ENCODE data around the gene RAB38. TPM values are rescaled to one million over a fixed set of nuclear protein-coding genes. Genes with fewer than 3 reads are reported as not detected.

The RAB38 gene
- total and polyA plus RNA-seq, 9 donors = 0.76 to 3.9 (median 1.6) TPM

GRCh38 chr11:88086297-88086696, 88.9 kb downstream of the RAB38 start:
- WGBS (ENCODE audit: insufficient coverage) = no CpG with 5 or more reads among the region's 2 CpGs

GRCh38 chr11:88070437-88070836, 104.8 kb downstream of the RAB38 start:
- Histone ChIP-seq H3K4me3 (ENCODE audit: low read length) (no peak overlapping the region), H3K4me1 (ENCODE audit: control insufficient read depth, insufficient read depth, low read length) (no peaks in the 10 kb centered on the region), H3K27me3 (ENCODE audit: control insufficient read depth, insufficient read depth, low read length) (no peaks in the 10 kb centered on the region), H3K27ac (ENCODE audit: low read length) (no peak overlapping the region), H3K9me3 (replicated peaks; ENCODE audit: control insufficient read depth, low read depth, low read length) (no peaks in the 10 kb centered on the region), H3K36me3 (ENCODE audit: control insufficient read depth, insufficient read depth, low read length) (no peaks in the 10 kb centered on the region)
- WGBS (ENCODE audit: insufficient coverage) = no CpG with 5 or more reads among the region's 1 CpG
- DNase-seq = peak; percentile 48

More at GRCh38 chr11:88086297-88086696, 88.9 kb downstream of the RAB38 start:
- Histone ChIP-seq H3K27me3 (ENCODE audit: control insufficient read depth, insufficient read depth, low read length) (no peaks in the 10 kb centered on the region), H3K27ac (ENCODE audit: low read length) (no peak overlapping the region), H3K4me3 (ENCODE audit: low read length) (no peak overlapping the region), H3K4me1 (ENCODE audit: control insufficient read depth, insufficient read depth, low read length) (no peaks in the 10 kb centered on the region), H3K36me3 (ENCODE audit: control insufficient read depth, insufficient read depth, low read length) (no peaks in the 10 kb centered on the region), H3K9me3 (replicated peaks; ENCODE audit: control insufficient read depth, low read depth, low read length) (no peaks in the 10 kb centered on the region)
- DNase-seq = no peak

GRCh38 chr11:88068848-88069554, 106.2 kb downstream of the RAB38 start:
- DNase-seq = no peak
- 94% methylated on average over 18 of the region's 27 CpGs for WGBS (ENCODE audit: insufficient coverage)
- H3K4me1 ChIP-seq (ENCODE audit: control insufficient read depth, insufficient read depth, low read length) = no peaks in the 10 kb centered on the region
- H3K9me3 ChIP-seq (replicated peaks; ENCODE audit: control insufficient read depth, low read depth, low read length) = no peaks in the 10 kb centered on the region
- H3K36me3 ChIP-seq (ENCODE audit: control insufficient read depth, insufficient read depth, low read length) = no peaks in the 10 kb centered on the region
- no peak overlapping the region for H3K27ac ChIP-seq (ENCODE audit: low read length)
- H3K27me3 ChIP-seq (ENCODE audit: control insufficient read depth, insufficient read depth, low read length) = no peaks in the 10 kb centered on the region
- no peak overlapping the region for H3K4me3 ChIP-seq (ENCODE audit: low read length)

GRCh38 chr11:88066090-88066489, 109.2 kb downstream of the RAB38 start:
- H3K4me1 ChIP-seq (ENCODE audit: control insufficient read depth, insufficient read depth, low read length) = no peaks in the 10 kb centered on the region
- no CpG with 5 or more reads among the region's 2 CpGs for WGBS (ENCODE audit: insufficient coverage)
- no peak overlapping the region for H3K27ac ChIP-seq (ENCODE audit: low read length)
- DNase-seq = peak; percentile 63
- H3K4me3 ChIP-seq (ENCODE audit: low read length) = no peak overlapping the region
- H3K27me3 ChIP-seq (ENCODE audit: control insufficient read depth, insufficient read depth, low read length) = no peaks in the 10 kb centered on the region
- H3K9me3 ChIP-seq (replicated peaks; ENCODE audit: control insufficient read depth, low read depth, low read length) = no peaks in the 10 kb centered on the region
- H3K36me3 ChIP-seq (ENCODE audit: control insufficient read depth, insufficient read depth, low read length) = no peaks in the 10 kb centered on the region

GRCh38 chr11:88064097-88064705, 111.0 kb downstream of the RAB38 start:
- H3K36me3 ChIP-seq (ENCODE audit: control insufficient read depth, insufficient read depth, low read length) = no peaks in the 10 kb centered on the region
- peak; percentile 26 for DNase-seq

More at GRCh38 chr11:88064097-88064705, 111.0 kb downstream of the RAB38 start:
- no peaks in the 10 kb centered on the region for H3K9me3 ChIP-seq (replicated peaks; ENCODE audit: control insufficient read depth, low read depth, low read length)
- H3K4me3 ChIP-seq (ENCODE audit: low read length) = no peak overlapping the region
- H3K4me1 ChIP-seq (ENCODE audit: control insufficient read depth, insufficient read depth, low read length) = peaks cover 5% of the 10 kb centered on the region
- H3K27ac ChIP-seq (ENCODE audit: low read length) = no peak overlapping the region
- no peaks in the 10 kb centered on the region for H3K27me3 ChIP-seq (ENCODE audit: control insufficient read depth, insufficient read depth, low read length)
- no CpG with 5 or more reads among the region's 2 CpGs for WGBS (ENCODE audit: insufficient coverage)

Other genes with a start within 250 kb of the RAB38 start
- 42.2 TPM for gene CTSC, start 162.3 kb upstream of the RAB38 start, total RNA-seq
- 10 to 100 TPM; 25.7 to 69.3 (median 35.6) TPM for gene CTSC, start 162.3 kb upstream of the RAB38 start, polyA plus RNA-seq (ENCODE audit: insufficient read depth in 1 of 8, insufficient read length in 8 of 8, low replicate concordance in 1 of 8)